GM12864 (cell line): ENCODE results near the gene TOPBP1.

Source experiments
- DNase-seq: peaks from one replicate; pipeline ENCODE4 v3.0.0-alpha.2; 2011; ENCODE audit warnings: low read depth
- H3K4me3 ChIP-seq: 2 replicates; pipeline ENCODE4 v1.5.1; 2011; ENCODE audit warnings: mild to moderate bottlenecking, low read depth, low read length, control low read depth
- TF ChIP-seq, protein P1 (sequence below): IDR thresholded peaks from 2 replicates; pipeline ENCODE4 v1.5.1; 2011; ENCODE audit warnings: low read depth, mild to moderate bottlenecking, moderate library complexity, low read length, control low read depth, inconsistent platforms; ENCODE audit errors: missing control alignments

TOPBP1 gene

GRCh38 chr3:133573629-133574194 is 88.0 kb downstream of the TOPBP1 start, which contains the start of gene CDV3:
Gene CDV3, plus strand, starts transcription at chr3:133573686. Its CDS starts 359 bp downstream, at chr3:133574045.
- TF ChIP-seq, protein P1, sequence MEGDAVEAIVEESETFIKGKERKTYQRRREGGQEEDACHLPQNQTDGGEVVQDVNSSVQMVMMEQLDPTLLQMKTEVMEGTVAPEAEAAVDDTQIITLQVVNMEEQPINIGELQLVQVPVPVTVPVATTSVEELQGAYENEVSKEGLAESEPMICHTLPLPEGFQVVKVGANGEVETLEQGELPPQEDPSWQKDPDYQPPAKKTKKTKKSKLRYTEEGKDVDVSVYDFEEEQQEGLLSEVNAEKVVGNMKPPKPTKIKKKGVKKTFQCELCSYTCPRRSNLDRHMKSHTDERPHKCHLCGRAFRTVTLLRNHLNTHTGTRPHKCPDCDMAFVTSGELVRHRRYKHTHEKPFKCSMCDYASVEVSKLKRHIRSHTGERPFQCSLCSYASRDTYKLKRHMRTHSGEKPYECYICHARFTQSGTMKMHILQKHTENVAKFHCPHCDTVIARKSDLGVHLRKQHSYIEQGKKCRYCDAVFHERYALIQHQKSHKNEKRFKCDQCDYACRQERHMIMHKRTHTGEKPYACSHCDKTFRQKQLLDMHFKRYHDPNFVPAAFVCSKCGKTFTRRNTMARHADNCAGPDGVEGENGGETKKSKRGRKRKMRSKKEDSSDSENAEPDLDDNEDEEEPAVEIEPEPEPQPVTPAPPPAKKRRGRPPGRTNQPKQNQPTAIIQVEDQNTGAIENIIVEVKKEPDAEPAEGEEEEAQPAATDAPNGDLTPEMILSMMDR = no peak

DNA sequence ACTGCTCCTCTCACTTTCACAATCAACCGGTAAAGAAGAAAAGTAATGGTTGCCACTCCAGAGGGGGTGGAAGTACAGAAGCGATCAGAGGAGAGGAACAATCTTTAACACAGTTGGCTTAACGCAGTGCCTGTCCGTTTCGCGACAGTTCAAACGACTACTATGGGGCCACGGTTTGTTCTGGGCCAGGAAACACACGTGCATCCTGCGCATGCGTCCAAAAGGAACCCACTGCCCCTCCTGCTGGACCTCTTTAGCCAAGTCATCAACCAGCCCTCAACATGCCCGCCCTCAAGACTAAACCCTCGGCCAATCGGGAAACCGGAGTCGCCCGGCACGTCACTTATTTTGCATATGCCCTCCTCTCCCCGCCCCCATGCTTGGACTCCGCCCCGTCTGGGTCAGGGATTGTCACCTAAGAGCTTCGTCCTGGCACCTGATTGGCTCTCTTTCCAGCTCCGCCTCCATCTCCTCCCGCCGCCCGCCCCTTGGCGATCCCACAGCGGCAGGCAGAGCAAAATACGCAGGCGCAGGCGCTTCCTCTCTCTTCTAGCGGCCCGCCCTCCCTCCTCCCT is 88.6 kb downstream of the TOPBP1 start:
- H3K4me3 ChIP-seq = peak overlapping the region; percentile 66
- TF ChIP-seq, protein P1 = peak; percentile 12
- peak; percentile 100 for DNase-seq

More at GRCh38 chr3:133573629-133574194, 88.0 kb downstream of the TOPBP1 start, which contains the start of gene CDV3:
- peak within 1 kb of the TSS; percentile 66 for H3K4me3 ChIP-seq
- no peak for DNase-seq

DNA sequence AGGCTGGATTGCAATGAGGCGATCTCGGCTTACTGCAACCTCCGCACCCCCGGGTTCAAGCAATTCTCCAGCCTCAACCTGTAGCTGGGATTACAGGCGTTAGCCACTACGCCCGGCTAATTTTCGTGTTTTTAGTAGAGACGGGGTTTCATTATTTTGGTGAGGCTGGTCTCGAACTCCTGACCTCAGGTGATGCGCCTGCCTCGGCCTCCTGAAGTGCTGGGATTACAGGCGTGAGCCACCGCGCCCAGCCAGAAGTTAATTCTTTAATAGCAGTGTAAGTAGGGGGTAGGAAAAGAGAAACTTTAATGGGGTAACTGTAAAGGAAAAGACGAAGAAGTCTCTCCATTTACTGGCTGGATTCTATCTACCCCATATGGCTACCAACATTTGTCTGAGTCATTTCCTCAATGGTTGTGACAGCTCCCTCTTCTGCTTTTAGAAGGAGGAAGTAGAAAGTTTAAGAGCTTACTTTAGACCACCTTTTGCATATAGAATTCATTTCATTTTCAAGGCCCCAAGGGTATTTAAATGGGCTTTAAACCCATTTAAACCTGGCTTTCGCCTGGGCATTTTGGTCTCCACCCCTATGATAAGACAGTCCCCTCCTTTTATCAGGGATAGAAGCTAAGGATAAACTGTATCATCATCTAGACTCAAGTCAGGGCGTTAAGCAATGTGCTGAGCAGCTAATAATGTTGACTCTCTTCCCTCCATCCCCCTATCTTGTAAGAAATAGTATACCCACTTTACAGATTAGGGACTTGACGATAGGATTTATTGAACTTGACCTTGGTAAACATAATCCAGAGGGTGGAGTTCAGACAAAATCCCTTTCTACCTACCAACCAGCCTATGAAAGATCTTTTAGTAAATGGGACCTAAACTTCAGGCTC is 89.3 kb downstream of the TOPBP1 start:
- TF ChIP-seq, protein P1 = no peak
- peak overlapping the region; percentile 49 for H3K4me3 ChIP-seq
- peak; percentile 88 for DNase-seq

GRCh38 chr3:133570937-133571320 is 90.8 kb downstream of the TOPBP1 start:
- no peak overlapping the region for H3K4me3 ChIP-seq
- no peak for DNase-seq
- TF ChIP-seq, protein P1 = no peak

GRCh38 chr3:133570139-133570936 is 91.4 kb downstream of the TOPBP1 start:
- no peak overlapping the region for H3K4me3 ChIP-seq
- no peak for DNase-seq
- TF ChIP-seq, protein P1 = no peak

DNA sequence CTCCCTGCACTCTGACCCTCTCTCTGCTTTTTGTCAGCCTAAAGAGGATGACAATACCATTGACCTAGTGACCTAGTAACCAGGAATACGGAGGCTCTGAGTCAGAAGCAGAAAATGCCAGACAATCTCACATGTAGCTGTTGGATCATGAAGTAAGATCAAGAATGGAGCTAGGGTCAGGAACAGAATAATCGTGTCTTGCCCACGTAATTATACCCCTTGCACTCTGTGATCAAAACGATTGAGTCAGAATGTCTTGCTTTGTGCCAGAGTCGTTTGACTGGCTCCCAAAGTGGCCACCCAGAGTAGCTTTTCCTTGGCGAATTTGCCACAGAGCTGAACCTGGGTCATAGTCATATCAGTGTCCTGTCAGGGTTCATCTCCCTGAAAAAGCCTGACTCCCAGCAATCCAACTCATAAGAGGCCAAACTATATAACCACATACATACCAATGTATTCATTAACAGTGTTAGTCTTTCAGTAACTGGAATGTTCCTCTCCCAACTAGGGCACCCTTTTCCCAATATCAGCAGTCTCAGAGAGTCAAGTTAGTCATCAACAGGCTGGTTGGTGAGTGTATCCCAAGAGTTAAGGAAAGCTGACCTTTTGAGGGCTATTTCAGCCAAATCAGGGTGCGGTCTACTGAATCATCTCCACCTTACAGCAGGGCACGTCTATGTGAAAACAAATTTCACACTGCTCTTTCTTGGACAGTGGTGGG is 93.3 kb downstream of the TOPBP1 start:
- DNase-seq = no peak
- TF ChIP-seq, protein P1 = no peak
- H3K4me3 ChIP-seq = no peak overlapping the region
